NT2/D1 (cell line): ENCODE measurements around the gene NLRX1.

Experiments
- DNase-seq: peaks from one replicate; pipeline ENCODE4 v3.0.0-alpha.2; 2011; ENCODE audit warnings: low read depth, low spot score
- H3K27me3 ChIP-seq: 2 replicates; pipeline ENCODE4 v1.6.0; 2011; ENCODE audit warnings: mild to moderate bottlenecking; ENCODE audit not compliant: insufficient read length, insufficient read depth
- H3K36me3 ChIP-seq: 2 replicates; pipeline ENCODE4 v1.6.1; 2011; ENCODE audit warnings: mild to moderate bottlenecking, low read length, mixed read lengths; ENCODE audit not compliant: insufficient read depth, insufficient read length
- H3K4me1 ChIP-seq: 2 replicates; pipeline ENCODE4 v1.5.1; 2011; ENCODE audit not compliant: insufficient read depth, insufficient read length
- H3K4me3 ChIP-seq: 2 replicates; pipeline ENCODE4 v1.5.1; 2011; ENCODE audit warnings: low read depth; ENCODE audit not compliant: insufficient read length
- H3K9ac ChIP-seq: 2 replicates; pipeline ENCODE4 v1.6.0; 2011; ENCODE audit warnings: low read depth; ENCODE audit not compliant: insufficient read length
- H3K9me3 ChIP-seq: 2 replicates; pipeline ENCODE4 v1.5.1; 2011; ENCODE audit warnings: mild to moderate bottlenecking, low read length; ENCODE audit not compliant: insufficient read depth
- SUZ12 ChIP-seq: IDR thresholded peaks from 2 replicates; pipeline ENCODE4 v1.6.1; 2011; ENCODE audit not compliant: insufficient read length, insufficient read depth; ENCODE audit errors: extremely low read depth
- YY1 ChIP-seq: IDR thresholded peaks from 2 replicates; pipeline ENCODE4 v1.6.1; 2011; ENCODE audit not compliant: insufficient read length, insufficient read depth
- ZNF274 ChIP-seq: IDR thresholded peaks from 2 replicates; pipeline ENCODE4 v1.6.1; 2011; ENCODE audit warnings: mild to moderate bottlenecking, low read depth, low read length

The NLRX1 gene

GRCh38 chr11:119206511-119207414 is 38.2 kb downstream of the NLRX1 start:
- H3K4me1 ChIP-seq, result no peaks in the 10 kb centered on the region
- H3K9ac ChIP-seq, result peak overlapping the region; percentile 87
- no peaks in the 10 kb centered on the region for H3K36me3 ChIP-seq
- no peaks in the 10 kb centered on the region for H3K9me3 ChIP-seq
- peak; percentile 13 for DNase-seq
- peak overlapping the region; percentile 71 for H3K4me3 ChIP-seq
- no peak for TF ChIP-seq YY1
- TF ChIP-seq ZNF274, result no peak
- TF ChIP-seq SUZ12, result no peak
- no peaks in the 10 kb centered on the region for H3K27me3 ChIP-seq

GRCh38 chr11:119207415-119207960 is 39.0 kb downstream of the NLRX1 start:
- Histone ChIP-seq H3K9ac (peak overlapping the region; percentile 78), H3K4me3 (peak overlapping the region; percentile 70), H3K9me3 (no peaks in the 10 kb centered on the region), H3K27me3 (no peaks in the 10 kb centered on the region), H3K36me3 (no peaks in the 10 kb centered on the region), H3K4me1 (no peaks in the 10 kb centered on the region)
- no peak for DNase-seq
- TF ChIP-seq YY1, result no peak
- TF ChIP-seq SUZ12, result no peak
- TF ChIP-seq ZNF274, result no peak

- no peak for DNase-seq
- H3K36me3 ChIP-seq, result no peaks in the 10 kb centered on the region
- no peaks in the 10 kb centered on the region for H3K27me3 ChIP-seq
- no peak overlapping the region for H3K4me3 ChIP-seq
- H3K9ac ChIP-seq, result no peak overlapping the region
- no peaks in the 10 kb centered on the region for H3K9me3 ChIP-seq
- no peak for TF ChIP-seq YY1
- no peak for TF ChIP-seq SUZ12
- TF ChIP-seq ZNF274, result no peak
- no peaks in the 10 kb centered on the region for H3K4me1 ChIP-seq
These were observed 40.7 kb downstream of the NLRX1 start for GRCh38 chr11:119209186-119209585.

- no peak for TF ChIP-seq ZNF274
- TF ChIP-seq SUZ12, result no peak
- no peak for TF ChIP-seq YY1
- Histone ChIP-seq H3K9me3 (no peaks in the 10 kb centered on the region), H3K27me3 (no peaks in the 10 kb centered on the region), H3K36me3 (no peaks in the 10 kb centered on the region), H3K4me1 (no peaks in the 10 kb centered on the region), H3K4me3 (no peak overlapping the region), H3K9ac (no peak overlapping the region)
- DNase-seq, result no peak
These were observed 41.5 kb downstream of the NLRX1 start for GRCh38 chr11:119210050-119210449.

GRCh38 chr11:119218141-119218878 is 49.8 kb downstream of the NLRX1 start:
- H3K9me3 ChIP-seq, result no peaks in the 10 kb centered on the region
- no peak overlapping the region for H3K9ac ChIP-seq
- no peak overlapping the region for H3K4me3 ChIP-seq
- no peak for TF ChIP-seq YY1
- TF ChIP-seq ZNF274, result no peak
- no peak for TF ChIP-seq SUZ12
- no peaks in the 10 kb centered on the region for H3K4me1 ChIP-seq
- H3K36me3 ChIP-seq, result no peaks in the 10 kb centered on the region
- H3K27me3 ChIP-seq, result no peaks in the 10 kb centered on the region
- DNase-seq, result no peak

GRCh38 chr11:119222308-119222707 is 53.8 kb downstream of the NLRX1 start:
- H3K9me3 ChIP-seq, result no peaks in the 10 kb centered on the region
- DNase-seq, result no peak
- H3K4me3 ChIP-seq, result no peak overlapping the region
- no peaks in the 10 kb centered on the region for H3K36me3 ChIP-seq
- H3K27me3 ChIP-seq, result no peaks in the 10 kb centered on the region
- no peaks in the 10 kb centered on the region for H3K4me1 ChIP-seq
- no peak overlapping the region for H3K9ac ChIP-seq
- no peak for TF ChIP-seq ZNF274
- no peak for TF ChIP-seq SUZ12
- TF ChIP-seq YY1, result no peak

- no peak overlapping the region for H3K4me3 ChIP-seq
- H3K9me3 ChIP-seq, result no peaks in the 10 kb centered on the region
- H3K9ac ChIP-seq, result no peak overlapping the region
- no peaks in the 10 kb centered on the region for H3K27me3 ChIP-seq
- no peak for TF ChIP-seq ZNF274
- no peak for TF ChIP-seq YY1
- no peak for TF ChIP-seq SUZ12
- no peaks in the 10 kb centered on the region for H3K4me1 ChIP-seq
- no peak for DNase-seq
- H3K36me3 ChIP-seq, result no peaks in the 10 kb centered on the region
These were observed 54.4 kb downstream of the NLRX1 start for GRCh38 chr11:119222891-119223290.
